ENCODE data around the gene POPDC2.

The POPDC2 gene

GRCh38 chr3:119620899-119621298, 39.5 kb downstream of the POPDC2 start:
- H3K4me3 Mint-ChIP-seq, result no peak overlapping the region
- H3K27me3 Mint-ChIP-seq, result no peaks in the 10 kb centered on the region
- peaks cover 2% of the 10 kb centered on the region for H3K4me1 Mint-ChIP-seq (ENCODE audit: low read depth)
- H3K27ac Mint-ChIP-seq, result no peak overlapping the region
- no peaks in the 10 kb centered on the region for H3K36me3 Mint-ChIP-seq (ENCODE audit: low read depth)
- no peaks in the 10 kb centered on the region for H3K9me3 Mint-ChIP-seq

- Mint-ChIP-seq H3K9me3 (no peaks in the 10 kb centered on the region), H3K27me3 (no peaks in the 10 kb centered on the region), H3K4me1 (ENCODE audit: low read depth) (no peaks in the 10 kb centered on the region), H3K36me3 (ENCODE audit: low read depth) (no peaks in the 10 kb centered on the region), H3K27ac (no peak overlapping the region), H3K4me3 (no peak overlapping the region)
Observed at GRCh38 chr3:119619094-119619493, 41.3 kb downstream of the POPDC2 start.

GRCh38 chr3:119616056-119616455, 44.3 kb downstream of the POPDC2 start:
- Mint-ChIP-seq H3K36me3 (ENCODE audit: low read depth) (no peaks in the 10 kb centered on the region), H3K4me3 (no peak overlapping the region), H3K9me3 (no peaks in the 10 kb centered on the region)

GRCh38 chr3:119613872-119614271, 46.5 kb downstream of the POPDC2 start:
- no peaks in the 10 kb centered on the region for H3K36me3 Mint-ChIP-seq (ENCODE audit: low read depth)

More at GRCh38 chr3:119616056-119616455, 44.3 kb downstream of the POPDC2 start:
- Mint-ChIP-seq H3K27me3 (peaks cover 7% of the 10 kb centered on the region), H3K4me1 (ENCODE audit: low read depth) (no peaks in the 10 kb centered on the region), H3K27ac (no peak overlapping the region)

GRCh38 chr3:119613201-119613600, 47.2 kb downstream of the POPDC2 start:
- Mint-ChIP-seq H3K36me3 (ENCODE audit: low read depth) (no peaks in the 10 kb centered on the region), H3K9me3 (no peaks in the 10 kb centered on the region)

More at GRCh38 chr3:119613872-119614271, 46.5 kb downstream of the POPDC2 start:
- Mint-ChIP-seq H3K9me3 (no peaks in the 10 kb centered on the region), H3K4me3 (no peak overlapping the region), H3K27ac (no peak overlapping the region), H3K27me3 (peaks cover 18% of the 10 kb centered on the region), H3K4me1 (ENCODE audit: low read depth) (no peaks in the 10 kb centered on the region)

GRCh38 chr3:119611664-119612063, 48.7 kb downstream of the POPDC2 start:
- Mint-ChIP-seq H3K9me3 (no peaks in the 10 kb centered on the region), H3K4me3 (no peak overlapping the region), H3K27me3 (peaks cover 23% of the 10 kb centered on the region), H3K36me3 (ENCODE audit: low read depth) (no peaks in the 10 kb centered on the region), H3K27ac (no peak overlapping the region), H3K4me1 (ENCODE audit: low read depth) (no peaks in the 10 kb centered on the region)

More at GRCh38 chr3:119613201-119613600, 47.2 kb downstream of the POPDC2 start:
- Mint-ChIP-seq H3K27ac (no peak overlapping the region), H3K4me3 (no peak overlapping the region), H3K4me1 (ENCODE audit: low read depth) (no peaks in the 10 kb centered on the region), H3K27me3 (peaks cover 23% of the 10 kb centered on the region)

- Mint-ChIP-seq H3K27me3 (peaks cover 23% of the 10 kb centered on the region), H3K4me3 (no peak overlapping the region), H3K9me3 (no peaks in the 10 kb centered on the region), H3K36me3 (ENCODE audit: low read depth) (no peaks in the 10 kb centered on the region), H3K27ac (no peak overlapping the region), H3K4me1 (ENCODE audit: low read depth) (peaks cover 4% of the 10 kb centered on the region)
Observed at GRCh38 chr3:119609301-119609700, 51.1 kb downstream of the POPDC2 start.

GRCh38 chr3:119608405-119609000, 51.9 kb downstream of the POPDC2 start:
- no peaks in the 10 kb centered on the region for H3K9me3 Mint-ChIP-seq
- peaks cover 23% of the 10 kb centered on the region for H3K27me3 Mint-ChIP-seq
- no peaks in the 10 kb centered on the region for H3K36me3 Mint-ChIP-seq (ENCODE audit: low read depth)
- no peak overlapping the region for H3K4me3 Mint-ChIP-seq
- H3K4me1 Mint-ChIP-seq (ENCODE audit: low read depth), result peaks cover 4% of the 10 kb centered on the region
- no peak overlapping the region for H3K27ac Mint-ChIP-seq

- Mint-ChIP-seq H3K36me3 (ENCODE audit: low read depth) (no peaks in the 10 kb centered on the region), H3K27me3 (peaks cover 11% of the 10 kb centered on the region), H3K4me3 (no peak overlapping the region), H3K27ac (no peak overlapping the region), H3K4me1 (ENCODE audit: low read depth) (peaks cover 21% of the 10 kb centered on the region), H3K9me3 (no peaks in the 10 kb centered on the region)
Observed at GRCh38 chr3:119604878-119605277, 55.5 kb downstream of the POPDC2 start.

- Mint-ChIP-seq H3K36me3 (ENCODE audit: low read depth) (no peaks in the 10 kb centered on the region), H3K4me1 (ENCODE audit: low read depth) (peaks cover 35% of the 10 kb centered on the region), H3K4me3 (no peak overlapping the region), H3K9me3 (no peaks in the 10 kb centered on the region), H3K27me3 (no peaks in the 10 kb centered on the region), H3K27ac (no peak overlapping the region)
Observed at GRCh38 chr3:119602676-119603075, 57.7 kb downstream of the POPDC2 start.

GRCh38 chr3:119601154-119601553, 59.2 kb downstream of the POPDC2 start:
- Mint-ChIP-seq H3K9me3 (no peaks in the 10 kb centered on the region), H3K27ac (peak overlapping the region; percentile 77), H3K4me1 (ENCODE audit: low read depth) (peaks cover 45% of the 10 kb centered on the region), H3K27me3 (no peaks in the 10 kb centered on the region), H3K36me3 (ENCODE audit: low read depth) (no peaks in the 10 kb centered on the region), H3K4me3 (no peak overlapping the region)

- peaks cover 50% of the 10 kb centered on the region for H3K4me1 Mint-ChIP-seq (ENCODE audit: low read depth)
- H3K36me3 Mint-ChIP-seq (ENCODE audit: low read depth), result no peaks in the 10 kb centered on the region
- no peaks in the 10 kb centered on the region for H3K9me3 Mint-ChIP-seq
- no peaks in the 10 kb centered on the region for H3K27me3 Mint-ChIP-seq
- no peak overlapping the region for H3K4me3 Mint-ChIP-seq
- H3K27ac Mint-ChIP-seq, result peak overlapping the region; percentile 77
Observed at GRCh38 chr3:119600732-119601131, 59.7 kb downstream of the POPDC2 start.

GRCh38 chr3:119599558-119600174, 60.7 kb downstream of the POPDC2 start:
- no peaks in the 10 kb centered on the region for H3K9me3 Mint-ChIP-seq
- H3K36me3 Mint-ChIP-seq (ENCODE audit: low read depth), result no peaks in the 10 kb centered on the region
- peak overlapping the region; percentile 49 for H3K27ac Mint-ChIP-seq
- no peak overlapping the region for H3K4me3 Mint-ChIP-seq
- no peaks in the 10 kb centered on the region for H3K27me3 Mint-ChIP-seq
- H3K4me1 Mint-ChIP-seq (ENCODE audit: low read depth), result peaks cover 46% of the 10 kb centered on the region

GRCh38 chr3:119598410-119599098, 61.8 kb downstream of the POPDC2 start:
- peak overlapping the region; percentile 6 for H3K27ac Mint-ChIP-seq
- no peak overlapping the region for H3K4me3 Mint-ChIP-seq
- H3K36me3 Mint-ChIP-seq (ENCODE audit: low read depth), result no peaks in the 10 kb centered on the region
- H3K9me3 Mint-ChIP-seq, result no peaks in the 10 kb centered on the region
- H3K27me3 Mint-ChIP-seq, result no peaks in the 10 kb centered on the region
- H3K4me1 Mint-ChIP-seq (ENCODE audit: low read depth), result peaks cover 46% of the 10 kb centered on the region

GRCh38 chr3:119597548-119598288, 62.7 kb downstream of the POPDC2 start, which contains the start of gene PLA1A:
TSS of gene PLA1A (plus strand) at chr3:119597885. CDS start at chr3:119597914, 29 bp downstream.
- H3K4me1 Mint-ChIP-seq (ENCODE audit: low read depth), result peaks cover 46% of the 10 kb centered on the region
- H3K4me3 Mint-ChIP-seq, result no peak within 1 kb of the TSS
- no peaks in the 10 kb centered on the region for H3K9me3 Mint-ChIP-seq
- no peaks in the 10 kb centered on the region for H3K27me3 Mint-ChIP-seq
- no peaks in the 10 kb centered on the region for H3K36me3 Mint-ChIP-seq (ENCODE audit: low read depth)
- peak within 1 kb of the TSS; percentile 69 for H3K27ac Mint-ChIP-seq
